ENCODE measurements around the gene ERC1. TPM values are rescaled to one million over a fixed set of nuclear protein-coding genes. Genes with fewer than 3 reads are reported as not detected.

The ERC1 gene
- total RNA-seq, 1 donor from 2014 or later, result 56.5 TPM

GRCh38 chr12:1494856-1495255 lies 503.8 kb downstream of the ERC1 start:
- Histone ChIP-seq H3K27ac (no peak overlapping the region), H3K27me3 (no peaks in the 10 kb centered on the region), H3K9me3 (no peaks in the 10 kb centered on the region), H3K4me1 (peaks cover 17% of the 10 kb centered on the region), H3K36me3 (peaks cover 0 to 10% of the 10 kb centered on the region in 2 donors), H3K4me3 (no peak overlapping the region)
- TF ChIP-seq POLR2AphosphoS5 (IDR thresholded peaks at IDR 0.05; ENCODE audit: insufficient read depth in 1 of 2, low read depth in 1 of 2), result no peak
- no peak for TF ChIP-seq POLR2A (IDR thresholded peaks at IDR 0.05)
- no peak for TF ChIP-seq CTCF (IDR thresholded peaks at IDR 0.05)
- intact Hi-C loops (cut with DNase I), result no loop called here
- DNase-seq (ENCODE audit: extremely low spot score in 2 of 2), result no peak

GRCh38 chr12:1496162-1496900 lies 505.3 kb downstream of the ERC1 start:
- Histone ChIP-seq H3K9me3 (no peaks in the 10 kb centered on the region), H3K27ac (no peak overlapping the region)

GRCh38 chr12:1497161-1497560 lies 506.1 kb downstream of the ERC1 start:
- no peaks in the 10 kb centered on the region for H3K27me3 ChIP-seq
- intact Hi-C loops (cut with DNase I), result no loop called here
- no peak overlapping the region for H3K27ac ChIP-seq
- H3K4me1 ChIP-seq, result peaks cover 25% of the 10 kb centered on the region
- TF ChIP-seq CTCF (IDR thresholded peaks at IDR 0.05) (no peak), POLR2AphosphoS5 (IDR thresholded peaks at IDR 0.05; ENCODE audit: insufficient read depth in 1 of 2, low read depth in 1 of 2) (no peak), POLR2A (IDR thresholded peaks at IDR 0.05) (no peak)
- DNase-seq (ENCODE audit: extremely low spot score in 2 of 2), result peak in 1 of 2 donors; percentile 82
- H3K9me3 ChIP-seq, result no peaks in the 10 kb centered on the region
- H3K4me3 ChIP-seq, result no peak overlapping the region
- H3K36me3 ChIP-seq, result no peaks in the 10 kb centered on the region

More at GRCh38 chr12:1496162-1496900, 505.3 kb downstream of the ERC1 start:
- TF ChIP-seq POLR2AphosphoS5 (IDR thresholded peaks at IDR 0.05; ENCODE audit: insufficient read depth in 1 of 2, low read depth in 1 of 2) (peak in 1 of 2 donors; percentile 27), CTCF (IDR thresholded peaks at IDR 0.05) (no peak)
- Histone ChIP-seq H3K36me3 (no peaks in the 10 kb centered on the region), H3K27me3 (no peaks in the 10 kb centered on the region), H3K4me3 (peak overlapping the region in 1 of 2 donors; percentile 17), H3K4me1 (peaks cover 25% of the 10 kb centered on the region)
- intact Hi-C loops (cut with DNase I), result no loop called here
- DNase-seq (ENCODE audit: extremely low spot score in 2 of 2), result peak in 1 of 2 donors; percentile 77

- Histone ChIP-seq H3K9me3 (no peaks in the 10 kb centered on the region), H3K4me3 (no peak overlapping the region), H3K27ac (no peak overlapping the region), H3K27me3 (no peaks in the 10 kb centered on the region), H3K4me1 (peaks cover 25% of the 10 kb centered on the region), H3K36me3 (no peaks in the 10 kb centered on the region)
- DNase-seq (ENCODE audit: extremely low spot score in 2 of 2), result no peak
- intact Hi-C loops (cut with DNase I), result no loop called here
- no peak for TF ChIP-seq CTCF (IDR thresholded peaks at IDR 0.05)
- TF ChIP-seq POLR2AphosphoS5 (IDR thresholded peaks at IDR 0.05; ENCODE audit: insufficient read depth in 1 of 2, low read depth in 1 of 2), result no peak
- TF ChIP-seq POLR2A (IDR thresholded peaks at IDR 0.05), result no peak
Measured at GRCh38 chr12:1498199-1498740, 507.2 kb downstream of the ERC1 start.

- no peaks in the 10 kb centered on the region for H3K36me3 ChIP-seq
- no peak overlapping the region for H3K4me3 ChIP-seq
- TF ChIP-seq POLR2AphosphoS5 (IDR thresholded peaks at IDR 0.05; ENCODE audit: insufficient read depth in 1 of 2, low read depth in 1 of 2), result no peak
- TF ChIP-seq CTCF (IDR thresholded peaks at IDR 0.05), result no peak
- TF ChIP-seq POLR2A (IDR thresholded peaks at IDR 0.05), result no peak
- no peak overlapping the region for H3K27ac ChIP-seq
- intact Hi-C loops (cut with DNase I), result no loop called here
- H3K9me3 ChIP-seq, result no peaks in the 10 kb centered on the region
- peak in 1 of 2 donors; percentile 64 for DNase-seq (ENCODE audit: extremely low spot score in 2 of 2)
- H3K27me3 ChIP-seq, result no peaks in the 10 kb centered on the region
- H3K4me1 ChIP-seq, result peaks cover 25% of the 10 kb centered on the region
Measured at GRCh38 chr12:1499351-1499750, 508.3 kb downstream of the ERC1 start.

All from vagina (tissue), 2 donors.